Neural progenitor cell (in vitro differentiated cells): ENCODE measurements around the gene SLC39A6. TPM values are rescaled to one million over a fixed set of nuclear protein-coding genes. Genes with fewer than 3 reads are reported as not detected.
"Not testable (repeated sequence)": the region's sequence is repeated elsewhere in the genome, so short reads cannot be mapped to it uniquely, and the experiment has no call there.

Experiments
- DNase-seq: peaks from one replicate; pipeline ENCODE4 v3.0.0-alpha.2; 2016; ENCODE audit warnings: low spot score
- H2AFZ ChIP-seq: fragments of 200-600 bp; sonication (generic); replicated peaks from 2 replicates; pipeline ENCODE4 v1.6.1; 2016; ENCODE audit warnings: antibody characterized with exemption
- H3F3A ChIP-seq: fragments of 200-600 bp; sonication (generic); 2 replicates; pipeline ENCODE4 v1.6.1; 2016; ENCODE audit warnings: antibody characterized with exemption, low read depth
- H3K27ac ChIP-seq: fragments of 200-600 bp; sonication (generic); 2 replicates; pipeline ENCODE4 v1.5.1; 2016; ENCODE audit warnings: mild to moderate bottlenecking
- H3K27me3 ChIP-seq: fragments of 200-600 bp; sonication (generic); 2 replicates; pipeline ENCODE4 v1.6.1; 2016; ENCODE audit warnings: mild to moderate bottlenecking, moderate library complexity
- H3K36me3 ChIP-seq: fragments of 200-600 bp; sonication (generic); 2 replicates; pipeline ENCODE4 v1.5.1; 2016
- H3K4me1 ChIP-seq: fragments of 200-600 bp; sonication (generic); 2 replicates; pipeline ENCODE4 v1.6.1; 2016; ENCODE audit warnings: mixed run types
- H3K4me2 ChIP-seq: fragments of 200-600 bp; sonication (generic); 2 replicates; pipeline ENCODE4 v1.6.1; 2016
- H3K4me3 ChIP-seq: fragments of 200-600 bp; sonication (generic); 2 replicates; pipeline ENCODE4 v1.5.1; 2016
- H3K79me2 ChIP-seq: fragments of 200-600 bp; sonication (generic); 2 replicates; pipeline ENCODE4 v1.6.1; 2016; ENCODE audit warnings: low read depth
- H3K9ac ChIP-seq: fragments of 200-600 bp; sonication (generic); 2 replicates; pipeline ENCODE4 v1.6.1; 2016
- H3K9me3 ChIP-seq: fragments of 200-600 bp; sonication (generic); 2 replicates; pipeline ENCODE4 v1.5.1; 2016; ENCODE audit warnings: low read depth
- H4K20me1 ChIP-seq: fragments of 200-600 bp; sonication (generic); 2 replicates; pipeline ENCODE4 v1.6.1; 2016; ENCODE audit warnings: low read depth
- H3K27ac Mint-ChIP-seq: 3 replicates; pipeline ENCODE4 v1.8.0; 2021; ENCODE audit warnings: mixed read lengths
- H3K27me3 Mint-ChIP-seq: 2 replicates; pipeline ENCODE4 v1.8.0; 2022; ENCODE audit warnings: low read depth, mild to moderate bottlenecking, inconsistent platforms, moderate library complexity, mixed read lengths; ENCODE audit not compliant: insufficient read depth
- H3K36me3 Mint-ChIP-seq: 3 replicates; pipeline ENCODE4 v1.8.0; 2021; ENCODE audit warnings: mixed read lengths
- H3K4me1 Mint-ChIP-seq: 3 replicates; pipeline ENCODE4 v1.8.0; 2021; ENCODE audit warnings: mixed read lengths
- H3K4me3 Mint-ChIP-seq: 3 replicates; pipeline ENCODE4 v1.8.0; 2021; ENCODE audit warnings: mild to moderate bottlenecking, moderate library complexity, mixed read lengths
- H3K9me3 Mint-ChIP-seq: 3 replicates; pipeline ENCODE4 v1.8.0; 2020; ENCODE audit warnings: mixed read lengths
- EZH2 ChIP-seq: fragments of 200-600 bp; sonication (generic); IDR thresholded peaks from 2 replicates; pipeline ENCODE4 v1.6.1; 2017; ENCODE audit warnings: antibody characterized with exemption, mild to moderate bottlenecking, moderate library complexity
- EZH2phosphoT487 ChIP-seq: fragments of 200-600 bp; sonication (generic); IDR thresholded peaks from 2 replicates; pipeline ENCODE4 v1.6.1; 2017; ENCODE audit warnings: antibody characterized with exemption
- total RNA-seq: library from RNA; depleted of rRNA; stranded (reverse); fragments of >200 nt; gene quantifications from 2 replicates; pipeline ENCODE4 v1.2.3, GENCODE V29; 2015; ENCODE audit warnings: low replicate concordance
- TF ChIP-seq, protein P1 (sequence below): fragments of 200-600 bp; sonication (generic); IDR thresholded peaks from 2 replicates; pipeline ENCODE4 v1.5.1; 2017; ENCODE audit warnings: antibody characterized with exemption, mild to moderate bottlenecking

Gene SLC39A6
- total RNA-seq, 1 donor from 2014 or later: 92.5 TPM

DNA sequence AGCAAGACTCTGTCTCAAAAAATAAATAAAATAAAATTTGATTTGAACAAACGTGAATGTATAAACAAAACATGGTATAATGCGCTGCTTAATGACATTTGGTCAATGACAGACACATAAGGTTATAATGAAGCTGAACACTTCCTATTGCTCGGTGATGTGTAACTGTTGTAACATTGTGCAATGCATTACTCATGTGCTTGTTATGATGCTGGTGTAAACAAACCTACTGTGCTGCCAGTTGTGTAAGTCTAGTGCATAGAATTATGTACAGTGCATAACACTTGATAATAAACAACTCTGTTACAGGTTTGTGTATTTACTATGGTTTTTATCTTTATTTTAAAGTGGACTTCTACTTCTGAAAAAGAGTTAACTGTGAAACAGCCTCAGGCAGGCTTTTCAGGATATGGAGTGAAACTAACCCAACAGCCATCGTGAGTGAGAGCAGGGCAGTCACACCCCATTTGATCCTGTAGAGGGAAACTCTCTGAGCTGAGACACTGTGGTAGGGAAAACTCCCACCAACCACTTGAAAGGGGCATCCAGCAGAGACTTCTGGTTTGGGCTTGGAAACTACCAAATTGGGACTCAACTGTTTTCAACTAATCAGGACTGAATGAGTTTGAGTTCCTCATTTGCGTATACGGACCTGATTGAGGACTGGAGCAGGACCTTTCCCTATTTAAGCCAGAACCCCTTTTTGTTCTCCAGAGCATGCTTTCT lies 53.1 kb downstream of the SLC39A6 start:
- no peak overlapping the region for H3K4me2 ChIP-seq
- no peak overlapping the region for H3K27ac Mint-ChIP-seq

DNA sequence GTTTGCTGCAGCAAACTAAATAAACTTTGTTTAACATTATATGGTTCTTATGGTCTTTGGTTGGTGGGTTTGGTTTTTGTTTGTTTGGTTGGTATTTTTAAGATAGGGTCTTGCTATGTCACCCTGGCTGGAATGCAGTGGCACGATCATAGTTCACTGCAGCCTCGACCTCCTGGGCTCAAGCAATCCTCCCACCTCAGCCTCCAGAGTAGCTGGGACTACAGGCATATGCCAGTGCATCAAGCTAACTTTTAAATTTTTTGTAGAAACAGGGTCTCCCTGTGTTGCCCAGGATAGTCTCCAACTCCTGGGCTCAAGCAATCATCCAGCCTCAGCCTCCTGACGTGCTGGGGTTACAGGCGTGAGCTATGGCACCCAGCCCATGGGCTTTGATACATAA lies 54.7 kb downstream of the SLC39A6 start:
- H3K9ac ChIP-seq: no peak overlapping the region
- Mint-ChIP-seq H3K4me3 (no peak overlapping the region), H3K4me1 (no peaks in the 10 kb centered on the region), H3K9me3 (peaks cover 10% of the 10 kb centered on the region), H3K27ac (no peak overlapping the region), H3K27me3 (peaks cover 4% of the 10 kb centered on the region), H3K36me3 (no peaks in the 10 kb centered on the region)
- no peak overlapping the region for H3K4me3 ChIP-seq
- H3K27ac ChIP-seq: no peak overlapping the region
- no peak for DNase-seq
- H3K4me2 ChIP-seq: no peak overlapping the region
- H3K79me2 ChIP-seq: no peaks in the 10 kb centered on the region
- TF ChIP-seq EZH2: no peak
- no peak for TF ChIP-seq EZH2phosphoT487
- TF ChIP-seq, protein P1, sequence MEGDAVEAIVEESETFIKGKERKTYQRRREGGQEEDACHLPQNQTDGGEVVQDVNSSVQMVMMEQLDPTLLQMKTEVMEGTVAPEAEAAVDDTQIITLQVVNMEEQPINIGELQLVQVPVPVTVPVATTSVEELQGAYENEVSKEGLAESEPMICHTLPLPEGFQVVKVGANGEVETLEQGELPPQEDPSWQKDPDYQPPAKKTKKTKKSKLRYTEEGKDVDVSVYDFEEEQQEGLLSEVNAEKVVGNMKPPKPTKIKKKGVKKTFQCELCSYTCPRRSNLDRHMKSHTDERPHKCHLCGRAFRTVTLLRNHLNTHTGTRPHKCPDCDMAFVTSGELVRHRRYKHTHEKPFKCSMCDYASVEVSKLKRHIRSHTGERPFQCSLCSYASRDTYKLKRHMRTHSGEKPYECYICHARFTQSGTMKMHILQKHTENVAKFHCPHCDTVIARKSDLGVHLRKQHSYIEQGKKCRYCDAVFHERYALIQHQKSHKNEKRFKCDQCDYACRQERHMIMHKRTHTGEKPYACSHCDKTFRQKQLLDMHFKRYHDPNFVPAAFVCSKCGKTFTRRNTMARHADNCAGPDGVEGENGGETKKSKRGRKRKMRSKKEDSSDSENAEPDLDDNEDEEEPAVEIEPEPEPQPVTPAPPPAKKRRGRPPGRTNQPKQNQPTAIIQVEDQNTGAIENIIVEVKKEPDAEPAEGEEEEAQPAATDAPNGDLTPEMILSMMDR: no peak
- H3K9me3 ChIP-seq: no peaks in the 10 kb centered on the region
- H3K4me1 ChIP-seq: no peaks in the 10 kb centered on the region
- no peaks in the 10 kb centered on the region for H3F3A ChIP-seq
- no peaks in the 10 kb centered on the region for H3K36me3 ChIP-seq
- no peaks in the 10 kb centered on the region for H4K20me1 ChIP-seq
- H3K27me3 ChIP-seq: peaks cover 6% of the 10 kb centered on the region
- H2AFZ ChIP-seq: no peak overlapping the region

More for the DNA sequence above, 53.1 kb downstream of the SLC39A6 start:
- TF ChIP-seq, protein P1: no peak
- no peak for TF ChIP-seq EZH2phosphoT487
- no peaks in the 10 kb centered on the region for H4K20me1 ChIP-seq
- no peaks in the 10 kb centered on the region for H3K27me3 ChIP-seq
- Mint-ChIP-seq H3K36me3 (no peaks in the 10 kb centered on the region), H3K9me3 (peaks cover 26% of the 10 kb centered on the region), H3K4me3 (no peak overlapping the region), H3K4me1 (no peaks in the 10 kb centered on the region), H3K27me3 (peaks cover 4% of the 10 kb centered on the region)
- H3K4me1 ChIP-seq: no peaks in the 10 kb centered on the region
- H3K36me3 ChIP-seq: no peaks in the 10 kb centered on the region
- no peak overlapping the region for H2AFZ ChIP-seq
- no peak overlapping the region for H3K4me3 ChIP-seq
- no peaks in the 10 kb centered on the region for H3K9me3 ChIP-seq
- H3F3A ChIP-seq: no peaks in the 10 kb centered on the region
- DNase-seq: no peak
- H3K27ac ChIP-seq: no peak overlapping the region
- no peak overlapping the region for H3K9ac ChIP-seq
- no peaks in the 10 kb centered on the region for H3K79me2 ChIP-seq

DNA sequence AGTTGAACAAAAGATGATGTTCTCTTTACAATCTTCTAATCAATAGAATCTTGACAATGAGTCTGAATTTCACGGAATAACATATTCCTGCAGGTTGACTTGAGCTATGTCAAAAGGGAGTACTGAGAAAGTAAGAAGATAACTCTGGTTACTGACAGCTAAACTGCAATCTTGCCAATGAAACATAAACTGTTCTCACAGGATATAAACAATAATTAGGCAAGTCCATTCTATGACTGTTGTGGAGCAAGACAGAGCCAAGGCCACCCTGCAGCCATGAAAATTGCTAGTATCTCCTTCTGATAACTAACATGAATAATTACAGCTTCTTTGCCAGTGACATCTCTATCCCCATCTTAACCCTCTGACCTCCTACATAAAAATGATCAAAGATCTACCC lies 55.5 kb downstream of the SLC39A6 start:
- H3K36me3 Mint-ChIP-seq: no peaks in the 10 kb centered on the region
- H3K27me3 Mint-ChIP-seq: peaks cover 2% of the 10 kb centered on the region
- no peaks in the 10 kb centered on the region for H3K4me1 Mint-ChIP-seq
- H3K9ac ChIP-seq: no peak overlapping the region
- H3K27ac ChIP-seq: no peak overlapping the region
- no peak for DNase-seq
- H3F3A ChIP-seq: no peaks in the 10 kb centered on the region
- TF ChIP-seq EZH2 (no peak), EZH2phosphoT487 (no peak)
- TF ChIP-seq, protein P1: no peak
- H3K79me2 ChIP-seq: no peaks in the 10 kb centered on the region
- no peak overlapping the region for H3K27ac Mint-ChIP-seq
- H3K9me3 ChIP-seq: no peaks in the 10 kb centered on the region
- no peak overlapping the region for H3K4me2 ChIP-seq
- H3K36me3 ChIP-seq: no peaks in the 10 kb centered on the region
- no peaks in the 10 kb centered on the region for H3K4me1 ChIP-seq
- H3K27me3 ChIP-seq: peaks cover 6% of the 10 kb centered on the region
- H4K20me1 ChIP-seq: no peaks in the 10 kb centered on the region
- H3K9me3 Mint-ChIP-seq: peaks cover 2% of the 10 kb centered on the region
- H3K4me3 ChIP-seq: no peak overlapping the region
- no peak overlapping the region for H3K4me3 Mint-ChIP-seq
- H2AFZ ChIP-seq: no peak overlapping the region

DNA sequence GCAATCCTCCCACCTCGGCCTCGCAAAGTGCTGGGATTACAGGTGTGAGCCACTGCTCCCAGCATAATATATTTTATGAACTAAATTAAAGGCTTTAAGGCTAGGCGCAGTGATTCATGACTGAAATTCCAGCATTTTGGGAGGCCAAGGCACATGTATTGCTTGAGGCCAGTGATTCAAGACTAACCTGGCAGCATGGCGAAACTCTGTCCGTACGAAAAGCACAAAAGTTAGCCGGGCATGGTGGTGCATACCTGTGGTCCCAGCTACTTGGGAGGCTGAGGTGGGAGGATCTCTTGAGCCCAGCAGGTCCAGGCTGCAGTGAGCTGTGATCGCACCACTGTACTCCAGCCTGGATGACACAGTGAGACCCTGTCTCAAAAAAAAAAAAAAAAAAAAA lies 56.7 kb downstream of the SLC39A6 start:
- not testable (repeated sequence) for H3K27ac Mint-ChIP-seq, H3K27me3 Mint-ChIP-seq, H3K9me3 ChIP-seq

More for the DNA sequence above, 56.7 kb downstream of the SLC39A6 start:
- H2AFZ ChIP-seq, H3K4me3 Mint-ChIP-seq, H3F3A ChIP-seq, H3K4me1 Mint-ChIP-seq, H3K79me2 ChIP-seq, H3K36me3 Mint-ChIP-seq, H3K9me3 Mint-ChIP-seq, DNase-seq, H4K20me1 ChIP-seq, H3K9ac ChIP-seq, H3K4me3 ChIP-seq, H3K27me3 ChIP-seq, H3K36me3 ChIP-seq, H3K4me2 ChIP-seq, H3K27ac ChIP-seq, H3K4me1 ChIP-seq: not testable (repeated sequence)
